SK-N-SH (cell line): ENCODE data around the gene PIP4K2A. TPM values are rescaled to one million over a fixed set of nuclear protein-coding genes. Genes with fewer than 3 reads are reported as not detected.

Source experiments
- CTCF ChIA-PET: fragments of 300-600, 350-600 bp; formaldehyde crosslinking; extraction: SDS; loops from one replicate; lab custom pipeline; 2021; lab: Yijun Ruan, JAX
- POLR2A ChIA-PET: fragments of 350-600 bp; sonication (Branson Sonifier 250); formaldehyde crosslinking; extraction: SDS; loops from one replicate; lab custom pipeline; 2020; ENCODE audit warnings: antibody characterized with exemption, inconsistent platforms; lab: Yijun Ruan, JAX
- DNase-seq: peaks from one replicate; pipeline ENCODE4 v3.0.0; 2012
- H2AFZ ChIP-seq: fragments of 200-600 bp; sonication (generic); 2 replicates; pipeline ENCODE4 v1.8.1; 2016; ENCODE audit warnings: antibody characterized with exemption, mild to moderate bottlenecking, low read depth
- H3F3A ChIP-seq: fragments of 200-600 bp; sonication (generic); replicated peaks from 2 replicates; pipeline ENCODE3; 2016; ENCODE audit warnings: antibody characterized with exemption, mild to moderate bottlenecking; ENCODE audit not compliant: insufficient read depth
- H3K27ac ChIP-seq, 2 experiments: fragments of 200-500 bp in 1 of 2; fragments of 200-600 bp in 1 of 2; sonication (Bioruptor generic) in 1 of 2; sonication (generic), shearing (Covaris generic) in 1 of 2; 2 replicates each; pipeline versions ENCODE4 v1.5.1 to v1.6.1; 2014 to 2016; ENCODE audit warnings: low read depth in 2 of 2, inconsistent platforms in 1 of 2, low read length in 1 of 2, mild to moderate bottlenecking in 1 of 2, mixed read lengths in 1 of 2
- H3K27me3 ChIP-seq: fragments of 200-600 bp; sonication (generic), shearing (Covaris generic); 2 replicates; pipeline ENCODE4 v1.6.1; 2016; ENCODE audit warnings: mixed run types; ENCODE audit not compliant: insufficient read depth
- H3K36me3 ChIP-seq, 2 experiments: fragments of 200-500 bp in 1 of 2; fragments of 200-600 bp in 1 of 2; sonication (Bioruptor generic) in 1 of 2; sonication (generic) in 1 of 2; replicated peaks in 1 of 2; 2 replicates each; pipeline versions ENCODE3 to v1.5.1; 2014 to 2016; ENCODE audit warnings: low read length in 1 of 2, mild to moderate bottlenecking in 1 of 2; ENCODE audit not compliant: insufficient read depth in 2 of 2, control insufficient read depth in 1 of 2
- H3K4me1 ChIP-seq, 2 experiments: fragments of 200-500 bp in 1 of 2; fragments of 200-600 bp in 1 of 2; sonication (Bioruptor generic) in 1 of 2; sonication (generic), shearing (Covaris generic) in 1 of 2; 2 replicates each; pipeline versions ENCODE4 v1.5.1 to v1.6.1; 2014 to 2016; ENCODE audit warnings: low read depth in 1 of 2, low read length in 1 of 2, mixed run types in 1 of 2; ENCODE audit not compliant: insufficient read depth in 2 of 2, control insufficient read depth in 1 of 2
- H3K4me2 ChIP-seq: fragments of 200-600 bp; sonication (generic), shearing (Covaris generic); 2 replicates; pipeline ENCODE4 v1.6.1; 2017; ENCODE audit warnings: mixed run types
- H3K4me3 ChIP-seq, 2 experiments: fragments of 200-500 bp in 1 of 2; fragments of 200-600 bp in 1 of 2; sonication (Bioruptor generic) in 1 of 2; sonication (generic), shearing (Covaris generic) in 1 of 2; 2 replicates each; pipeline versions ENCODE4 v1.5.1 to v1.8.1; 2014 to 2016; ENCODE audit warnings: low read depth in 2 of 2, inconsistent platforms in 1 of 2, low read length in 1 of 2, mild to moderate bottlenecking in 1 of 2, mixed read lengths in 1 of 2, moderate library complexity in 1 of 2
- H3K79me2 ChIP-seq: fragments of 200-600 bp; sonication (generic); 2 replicates; pipeline ENCODE4 v1.8.1; 2017; ENCODE audit warnings: mild to moderate bottlenecking; ENCODE audit not compliant: insufficient read depth
- H3K9ac ChIP-seq: fragments of 200-600 bp; sonication (generic); 2 replicates; pipeline ENCODE4 v1.6.1; 2017; ENCODE audit warnings: mixed run types
- H3K9me2 ChIP-seq: fragments of 200-600 bp; sonication (generic); 2 replicates; pipeline ENCODE4 v1.6.1; 2017; ENCODE audit warnings: mixed run types
- H3K9me3 ChIP-seq: fragments of 200-600 bp; sonication (generic); 2 replicates; pipeline ENCODE4 v1.6.1; 2017; ENCODE audit warnings: mixed run types, mild to moderate bottlenecking, moderate library complexity
- H4K20me1 ChIP-seq: fragments of 200-600 bp; sonication (generic); 2 replicates; pipeline ENCODE4 v1.6.1; 2017; ENCODE audit warnings: mild to moderate bottlenecking, mixed run types; ENCODE audit not compliant: insufficient read depth
- CHD2 ChIP-seq: fragments of 150-350 bp; IDR thresholded peaks from 2 replicates; pipeline ENCODE4 v1.6.1; 2018; ENCODE audit warnings: low read length; ENCODE audit not compliant: partially characterized antibody
- ELF1 ChIP-seq: IDR thresholded peaks from 2 replicates; pipeline ENCODE4 v1.4.0; 2012
- EP300 ChIP-seq, 2 experiments: IDR thresholded peaks; 2 replicates each; pipeline versions ENCODE4 v1.4.0 to v1.6.1; 2012; ENCODE audit warnings: borderline replicate concordance in 1 of 2, low read depth in 1 of 2, low read length in 1 of 2
- EZH2phosphoT487 ChIP-seq: fragments of 200-600 bp; sonication (generic); IDR thresholded peaks from 2 replicates; pipeline ENCODE4 v1.6.1; 2017; ENCODE audit warnings: low read depth, mixed run types, mild to moderate bottlenecking, antibody characterized with exemption, moderate library complexity, borderline replicate concordance
- FOXM1 ChIP-seq: IDR thresholded peaks from 2 replicates; pipeline ENCODE4 v1.4.0; 2012; ENCODE audit warnings: low read depth, mild to moderate bottlenecking
- NFIC ChIP-seq: IDR thresholded peaks from 2 replicates; pipeline ENCODE4 v1.4.0; 2012; ENCODE audit warnings: borderline replicate concordance
- NRF1 ChIP-seq: IDR thresholded peaks from 2 replicates; pipeline ENCODE4 v1.6.1; 2012; ENCODE audit warnings: low read depth, mild to moderate bottlenecking, low read length
- RAD21 ChIP-seq: IDR thresholded peaks from 2 replicates; pipeline ENCODE4 v1.6.1; 2012; ENCODE audit warnings: mild to moderate bottlenecking, low read length
- SIN3A ChIP-seq: IDR thresholded peaks from 2 replicates; pipeline ENCODE4 v1.6.1; 2012; ENCODE audit warnings: low read depth, mild to moderate bottlenecking, low read length, moderate library complexity, borderline replicate concordance
- SMC3 ChIP-seq: IDR thresholded peaks from 2 replicates; pipeline ENCODE4 v1.6.1; 2012; ENCODE audit warnings: low read depth, low read length, improper control_type of control experiment
- TAF1 ChIP-seq: IDR thresholded peaks from 2 replicates; pipeline ENCODE4 v1.6.1; 2012; ENCODE audit warnings: low read depth, mild to moderate bottlenecking, low read length, moderate library complexity, borderline replicate concordance
- YY1 ChIP-seq: IDR thresholded peaks from 2 replicates; pipeline ENCODE4 v1.4.0; 2012; ENCODE audit warnings: low read depth, mild to moderate bottlenecking
- WGBS: methylation state at CpG from one replicate; pipeline ENCODE4 v1.1.6; 2017; ENCODE audit warnings: low lambda C conversion rate; 5-methylcytosine and 5-hydroxymethylcytosine counted together
- polyA plus RNA-seq, 3 experiments: library from polyadenylated mRNA; depleted of rRNA; stranded (reverse); fragments of >200 nt; gene quantifications; 2 replicates each; pipeline ENCODE4 v1.2.3, GENCODE V29; 2012
- TF ChIP-seq, protein P1 (sequence below): IDR thresholded peaks from 2 replicates; pipeline ENCODE4 v1.4.0; 2012; ENCODE audit warnings: low read depth, borderline replicate concordance
- TF ChIP-seq, protein P2 (sequence below): fragments of 150-350 bp; IDR thresholded peaks from 2 replicates; pipeline ENCODE4 v1.6.1; 2017; ENCODE audit warnings: antibody characterized with exemption, low read length, low read depth, borderline replicate concordance
- TF ChIP-seq, protein P3 (sequence below): IDR thresholded peaks from 2 replicates; pipeline ENCODE4; 2012

The PIP4K2A gene
- polyA plus RNA-seq, 1 of the 3 experiments (the other 2 are of a cell fraction): 10.8 TPM

DNA sequence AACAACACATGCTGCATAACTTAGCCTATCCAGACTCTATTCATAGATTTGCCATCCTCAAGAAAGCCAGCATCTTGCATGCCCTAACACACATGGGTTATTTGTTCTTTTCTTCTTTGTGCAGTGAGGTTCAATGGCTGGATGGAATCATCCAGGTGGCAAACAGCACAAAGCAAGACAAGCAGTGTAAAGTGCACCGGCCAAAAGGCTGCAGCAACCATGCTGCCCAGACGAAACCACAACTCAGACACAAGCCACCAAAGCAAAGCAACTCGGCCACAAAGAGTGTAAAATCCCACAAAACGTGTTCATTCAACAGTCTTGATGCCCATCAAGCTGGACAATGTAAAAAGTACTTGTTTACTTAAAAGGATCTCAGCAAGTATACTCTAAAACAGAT, 76.9 kb downstream of the PIP4K2A start:
- Histone ChIP-seq H3K9me3 (no peaks in the 10 kb centered on the region), H3K4me3 (no peak overlapping the region), H3K27me3 (no peaks in the 10 kb centered on the region), H3K79me2 (peaks cover 22% of the 10 kb centered on the region), H4K20me1 (no peaks in the 10 kb centered on the region; the same call in 1 of the 2 replicates), H3K9me2 (no peaks in the 10 kb centered on the region), H3K27ac (no peak overlapping the region), H3K4me2 (no peak overlapping the region), H3F3A (peaks cover 4% of the 10 kb centered on the region), H3K9ac (no peak overlapping the region), H2AFZ (no peak overlapping the region), H3K4me1 (no peaks in the 10 kb centered on the region), H3K36me3 (no peaks in the 10 kb centered on the region)
- POLR2A ChIA-PET: no interaction called here
- TF ChIP-seq, protein P1, sequence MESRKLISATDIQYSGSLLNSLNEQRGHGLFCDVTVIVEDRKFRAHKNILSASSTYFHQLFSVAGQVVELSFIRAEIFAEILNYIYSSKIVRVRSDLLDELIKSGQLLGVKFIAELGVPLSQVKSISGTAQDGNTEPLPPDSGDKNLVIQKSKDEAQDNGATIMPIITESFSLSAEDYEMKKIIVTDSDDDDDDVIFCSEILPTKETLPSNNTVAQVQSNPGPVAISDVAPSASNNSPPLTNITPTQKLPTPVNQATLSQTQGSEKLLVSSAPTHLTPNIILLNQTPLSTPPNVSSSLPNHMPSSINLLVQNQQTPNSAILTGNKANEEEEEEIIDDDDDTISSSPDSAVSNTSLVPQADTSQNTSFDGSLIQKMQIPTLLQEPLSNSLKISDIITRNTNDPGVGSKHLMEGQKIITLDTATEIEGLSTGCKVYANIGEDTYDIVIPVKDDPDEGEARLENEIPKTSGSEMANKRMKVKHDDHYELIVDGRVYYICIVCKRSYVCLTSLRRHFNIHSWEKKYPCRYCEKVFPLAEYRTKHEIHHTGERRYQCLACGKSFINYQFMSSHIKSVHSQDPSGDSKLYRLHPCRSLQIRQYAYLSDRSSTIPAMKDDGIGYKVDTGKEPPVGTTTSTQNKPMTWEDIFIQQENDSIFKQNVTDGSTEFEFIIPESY: no peak
- TF ChIP-seq NRF1: no peak
- no peak for TF ChIP-seq EZH2phosphoT487
- TF ChIP-seq, protein P2, sequence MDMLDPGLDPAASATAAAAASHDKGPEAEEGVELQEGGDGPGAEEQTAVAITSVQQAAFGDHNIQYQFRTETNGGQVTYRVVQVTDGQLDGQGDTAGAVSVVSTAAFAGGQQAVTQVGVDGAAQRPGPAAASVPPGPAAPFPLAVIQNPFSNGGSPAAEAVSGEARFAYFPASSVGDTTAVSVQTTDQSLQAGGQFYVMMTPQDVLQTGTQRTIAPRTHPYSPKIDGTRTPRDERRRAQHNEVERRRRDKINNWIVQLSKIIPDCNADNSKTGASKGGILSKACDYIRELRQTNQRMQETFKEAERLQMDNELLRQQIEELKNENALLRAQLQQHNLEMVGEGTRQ: no peak
- TF ChIP-seq EP300 (IDR thresholded peaks at IDR 0.05; ENCODE audit: borderline replicate concordance in 1 of 2, low read depth in 1 of 2, low read length in 1 of 2): no peak
- TF ChIP-seq ELF1: no peak
- no peak for TF ChIP-seq CHD2
- no peak for TF ChIP-seq RAD21
- no peak for TF ChIP-seq NFIC
- TF ChIP-seq TAF1: no peak
- no peak for TF ChIP-seq FOXM1
- TF ChIP-seq, protein P3, sequence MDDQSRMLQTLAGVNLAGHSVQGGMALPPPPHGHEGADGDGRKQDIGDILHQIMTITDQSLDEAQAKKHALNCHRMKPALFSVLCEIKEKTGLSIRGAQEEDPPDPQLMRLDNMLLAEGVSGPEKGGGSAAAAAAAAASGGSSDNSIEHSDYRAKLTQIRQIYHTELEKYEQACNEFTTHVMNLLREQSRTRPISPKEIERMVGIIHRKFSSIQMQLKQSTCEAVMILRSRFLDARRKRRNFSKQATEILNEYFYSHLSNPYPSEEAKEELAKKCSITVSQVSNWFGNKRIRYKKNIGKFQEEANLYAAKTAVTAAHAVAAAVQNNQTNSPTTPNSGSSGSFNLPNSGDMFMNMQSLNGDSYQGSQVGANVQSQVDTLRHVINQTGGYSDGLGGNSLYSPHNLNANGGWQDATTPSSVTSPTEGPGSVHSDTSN: no peak
- no peak for TF ChIP-seq SMC3
- TF ChIP-seq YY1: no peak
- TF ChIP-seq SIN3A: no peak
- no peak for DNase-seq
- WGBS: 94% methylated on average over 4 of the region's 4 CpGs
- CTCF ChIA-PET: no interaction called here
